Retina (tissue), 1 donor: Measurements from ENCODE around the gene UQCRHL.
A peak's percentile ranks its signal among the peaks of the same experiment; 100 is the strongest.
"Not testable (repeated sequence)": the region's sequence is repeated elsewhere in the genome, so short reads cannot be mapped to it uniquely, and the experiment has no call there.

Source experiments
- DNase-seq: peaks from one replicate; pipeline ENCODE4 v3.0.0-alpha.2; 2016

Gene UQCRHL

GRCh38 chr1:15835205-15835740 is 27.8 kb upstream of the UQCRHL start:
- DNase-seq: peak; percentile 93

DNA sequence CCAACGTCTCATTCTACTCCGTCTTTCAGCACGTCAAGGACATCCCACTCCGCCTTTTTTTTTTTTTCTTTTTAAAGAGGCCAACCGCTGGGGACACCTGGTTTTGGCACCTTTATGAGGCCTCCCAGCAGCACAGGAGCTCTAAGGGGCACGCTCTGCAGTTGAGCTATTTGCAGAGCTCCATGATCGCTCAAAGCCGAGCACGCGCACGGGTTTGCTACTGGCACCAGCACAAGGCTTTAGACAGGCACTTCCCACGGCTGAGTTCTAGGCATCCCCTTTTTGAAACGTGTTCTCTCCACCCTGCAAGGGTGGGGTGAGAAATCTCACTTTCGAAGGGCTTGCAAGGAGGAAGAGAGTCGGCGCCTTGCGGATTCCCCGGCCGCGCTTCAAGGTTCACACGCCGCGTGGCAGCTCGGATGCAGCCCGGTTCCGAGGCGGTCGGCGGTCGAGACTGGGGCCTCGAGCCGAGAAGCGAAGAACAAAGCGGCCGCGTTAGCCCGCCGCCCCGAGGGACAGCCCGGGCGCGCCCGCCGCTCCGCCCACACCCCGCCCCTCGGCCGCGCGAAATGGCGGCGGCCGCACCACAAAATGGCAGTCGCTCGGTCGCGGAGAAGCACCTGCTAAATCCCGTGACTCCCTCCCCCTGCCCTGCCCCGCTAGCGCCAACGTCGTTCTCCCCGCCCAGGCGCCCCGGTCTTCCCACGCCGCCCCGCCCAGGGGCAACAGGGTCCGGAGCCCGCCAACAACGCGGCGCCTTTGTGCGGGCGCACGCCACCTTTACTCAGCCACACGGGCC is 27.2 kb upstream of the UQCRHL start:
- DNase-seq: peak; percentile 97

DNA sequence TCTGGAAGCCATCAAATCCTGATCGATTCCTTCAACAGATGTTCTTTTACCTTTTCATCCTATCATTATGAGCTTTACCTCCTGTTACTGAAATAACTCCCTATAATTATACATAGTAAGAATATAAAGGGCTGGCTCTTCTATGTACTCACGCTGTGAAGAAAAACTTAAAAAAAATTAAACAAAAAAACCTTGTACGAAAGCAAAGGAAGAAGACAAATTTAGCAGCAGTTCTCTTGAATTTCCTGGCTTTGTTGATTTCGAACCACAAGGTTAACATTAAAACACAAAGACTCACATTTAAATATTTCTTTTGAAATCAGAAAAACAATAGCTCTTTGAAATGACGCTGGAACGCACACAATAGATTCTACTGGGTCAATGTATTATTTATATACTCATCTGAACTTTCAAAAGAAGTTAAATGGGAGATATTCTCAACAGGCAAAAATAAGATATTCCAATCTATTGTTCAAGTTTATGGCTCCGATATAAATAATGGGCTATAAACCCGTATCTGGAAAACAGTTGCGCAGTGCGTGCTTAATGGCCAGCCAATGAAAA is 26.5 kb upstream of the UQCRHL start:
- DNase-seq: peak; percentile 22

DNA sequence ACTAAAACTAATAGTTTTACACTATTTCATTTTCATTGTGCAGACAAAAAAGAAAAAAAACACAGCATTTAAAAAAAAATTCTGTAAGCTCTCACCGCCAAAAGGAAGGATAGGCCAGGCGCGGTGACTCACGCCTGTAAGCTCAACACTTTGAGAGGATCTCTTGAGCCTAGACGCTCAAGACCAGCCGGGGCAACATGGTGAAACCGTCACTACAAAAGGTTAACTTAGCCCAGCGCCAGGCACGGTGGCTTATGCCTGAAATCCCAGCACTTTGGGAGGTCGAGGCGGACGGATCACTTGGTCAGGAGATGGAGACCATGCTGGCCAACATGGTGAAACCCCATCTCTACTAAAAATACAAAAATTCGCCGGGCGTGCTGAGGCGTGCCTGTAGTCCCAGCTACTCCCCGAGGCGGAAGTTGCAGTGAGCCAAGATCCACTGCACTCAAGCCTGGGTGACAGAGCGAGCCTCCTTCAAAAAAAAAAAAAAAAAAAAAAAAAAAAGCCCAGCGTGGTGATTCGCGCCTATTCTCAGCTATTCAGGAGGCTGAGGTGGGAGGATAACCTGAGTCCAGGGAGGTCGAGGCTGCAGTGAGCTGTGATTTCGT is 25.7 kb upstream of the UQCRHL start:
- DNase-seq: peak; percentile 32

- DNase-seq: no peak
Observed at GRCh38 chr1:15830258-15830657, 22.8 kb upstream of the UQCRHL start.

DNA sequence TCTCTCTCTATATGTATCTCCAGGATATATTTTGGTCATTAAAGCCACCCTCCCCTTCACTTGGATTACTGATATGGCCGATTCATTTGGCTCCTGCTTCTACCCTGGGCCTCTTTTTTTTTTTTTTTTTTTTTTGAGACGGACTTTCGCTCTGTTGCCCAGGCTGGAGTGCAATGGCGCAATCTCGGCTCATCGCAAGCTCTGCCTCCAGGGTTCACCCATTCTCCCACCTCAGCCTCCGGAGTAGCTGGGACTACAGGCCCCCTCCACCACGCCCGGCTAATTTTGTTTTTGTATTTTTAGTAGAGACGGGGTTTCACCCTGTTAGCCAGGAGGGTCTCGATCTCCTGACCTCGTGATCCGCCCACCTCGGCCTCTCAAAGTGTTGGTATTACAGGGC is 21.5 kb upstream of the UQCRHL start:
- DNase-seq: not testable (repeated sequence)

DNA sequence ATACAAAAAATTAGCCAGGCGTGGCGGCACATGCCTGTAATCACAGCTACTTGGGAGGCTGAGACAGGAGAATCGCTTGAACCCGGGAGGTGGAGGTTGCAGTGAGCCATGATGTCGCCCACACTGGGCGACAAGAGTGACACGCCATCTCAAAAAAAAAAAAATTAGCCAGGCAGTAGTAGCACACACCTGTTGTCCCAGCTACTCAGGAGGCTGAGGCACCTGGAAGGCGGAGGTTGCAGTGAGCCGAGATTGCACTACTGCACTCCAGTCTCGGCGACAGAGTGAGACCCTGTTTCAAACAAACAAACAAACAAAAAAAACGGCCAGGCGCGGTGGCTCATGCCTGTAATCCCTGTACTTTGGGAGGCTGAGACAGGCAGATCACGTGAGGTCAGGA is 20.1 kb upstream of the UQCRHL start:
- not testable (repeated sequence) for DNase-seq

GRCh38 chr1:15826810-15827507 is 19.5 kb upstream of the UQCRHL start:
- DNase-seq: no peak

DNA sequence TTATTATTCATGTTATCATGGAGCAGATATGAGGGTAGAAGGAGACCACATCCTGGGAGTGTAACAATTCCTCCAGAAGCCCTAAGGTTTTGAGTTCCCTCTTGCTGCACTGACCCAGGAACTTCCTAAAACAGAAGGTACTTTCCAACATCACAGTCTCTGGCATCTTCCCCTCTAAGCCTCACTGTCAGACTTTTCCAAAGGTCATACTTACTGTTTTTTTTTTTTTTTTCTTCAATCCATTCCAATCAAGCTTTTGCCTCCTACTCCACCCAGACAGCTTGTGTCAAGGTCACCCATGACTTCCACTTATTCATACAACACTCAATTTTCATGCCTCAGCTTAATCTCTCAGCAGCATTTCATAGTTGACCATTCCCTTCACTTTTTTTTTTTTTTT is 18.4 kb upstream of the UQCRHL start:
- DNase-seq: no peak

DNA sequence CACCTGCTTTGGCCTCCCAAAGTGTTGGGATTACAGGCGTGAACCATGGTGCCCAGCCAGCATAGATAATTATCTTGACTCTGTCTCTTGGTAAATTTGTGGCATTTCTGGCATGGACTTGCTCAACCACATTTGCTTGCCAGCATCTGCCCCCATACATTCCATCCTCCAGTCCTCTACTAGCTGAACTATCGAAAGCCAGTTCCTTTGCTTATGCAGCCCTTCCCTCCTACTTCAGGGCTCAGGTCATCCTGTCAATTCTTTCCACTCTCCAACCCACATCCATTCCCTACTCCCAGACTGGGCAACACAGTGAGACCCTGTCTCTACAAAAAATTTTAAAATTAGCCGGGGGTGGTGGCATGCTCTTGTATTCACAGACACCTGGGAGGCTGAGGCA is 13.0 kb upstream of the UQCRHL start:
- no peak for DNase-seq

GRCh38 chr1:15816674-15817073 is 9.2 kb upstream of the UQCRHL start:
- DNase-seq: no peak

DNA sequence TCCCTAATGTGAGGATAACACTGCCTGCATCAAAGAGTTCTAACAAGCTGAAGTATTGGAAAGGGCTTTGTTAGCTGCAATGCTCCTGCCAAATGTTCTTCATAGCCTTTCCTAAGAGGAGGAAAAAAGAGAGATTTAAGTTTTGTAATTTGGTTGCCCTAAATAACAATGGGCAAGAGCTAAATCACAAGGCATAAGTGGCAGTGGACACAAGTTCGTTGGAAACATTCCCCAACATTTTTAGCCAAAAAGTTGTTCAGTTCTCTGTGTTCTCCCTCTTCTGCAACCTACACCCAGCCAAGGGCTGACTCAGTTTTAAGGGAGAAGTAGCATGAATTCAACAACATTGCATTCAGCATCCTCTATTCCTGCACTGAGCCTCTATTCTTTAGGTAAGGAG is 2.6 kb upstream of the UQCRHL start:
- no peak for DNase-seq

- no peak for DNase-seq
Observed at GRCh38 chr1:15808955-15809354, 1.5 kb upstream of the UQCRHL start.

DNA sequence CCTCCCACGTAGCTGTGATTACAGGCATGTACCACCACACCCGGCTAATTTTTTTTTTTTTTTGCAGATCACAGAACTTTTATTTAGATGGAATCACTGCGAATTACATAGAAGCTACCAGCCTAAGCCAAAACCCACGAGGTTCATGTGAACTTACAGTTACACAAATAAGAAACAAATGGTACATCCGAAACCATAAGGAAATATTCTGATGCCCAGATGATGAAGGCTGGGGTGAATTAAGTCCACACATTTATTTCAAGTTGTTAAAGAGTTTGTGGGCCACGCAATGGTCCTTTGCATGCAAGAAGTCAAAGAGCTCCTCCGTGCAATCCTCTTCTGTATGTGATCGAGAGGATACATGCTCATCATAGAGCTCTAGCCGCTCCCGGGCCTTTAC is 328 bp downstream of the UQCRHL start:
- DNase-seq: no peak

DNA sequence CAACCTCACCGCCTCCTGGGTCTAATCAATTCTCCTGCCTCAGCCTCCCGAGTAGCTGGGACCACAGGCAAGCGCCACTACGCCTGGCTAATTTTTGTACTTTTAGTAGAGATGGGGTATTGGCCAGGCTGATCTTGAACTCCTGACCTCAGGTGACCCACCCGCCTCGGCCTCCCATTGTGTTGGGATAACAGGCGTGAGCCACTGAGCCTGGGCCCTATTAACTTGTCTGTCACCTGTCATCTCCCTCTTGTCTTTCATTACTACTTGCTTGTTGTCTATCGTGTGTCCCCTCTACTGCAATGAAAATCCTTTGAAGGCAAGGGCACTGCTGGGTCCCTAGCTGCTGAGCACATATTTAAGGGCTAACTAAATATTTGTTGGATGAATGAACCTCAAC is 3.4 kb downstream of the UQCRHL start:
- DNase-seq: peak; percentile 13

DNA sequence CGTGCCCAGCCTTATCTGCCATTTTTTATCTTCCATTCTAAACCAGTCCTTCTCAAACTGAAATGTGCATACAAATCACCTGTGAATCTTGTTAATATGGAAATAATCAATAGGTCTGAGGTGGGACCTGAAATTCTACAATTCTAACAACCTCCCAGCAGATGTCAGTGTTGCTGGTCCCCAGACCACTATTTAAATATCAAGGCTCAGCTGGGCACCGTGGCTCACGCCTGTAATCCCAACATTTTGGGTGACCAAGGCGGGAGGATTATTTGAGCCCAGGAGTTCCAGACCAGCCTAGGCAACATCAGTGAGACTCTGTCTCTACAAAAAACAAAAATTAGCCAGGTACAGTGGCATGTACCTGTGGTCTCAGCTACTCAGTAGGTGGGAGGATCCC is 4.1 kb downstream of the UQCRHL start:
- peak; percentile 32 for DNase-seq

- DNase-seq: no peak
Observed at GRCh38 chr1:15802234-15802965, 5.0 kb downstream of the UQCRHL start.

GRCh38 chr1:15799928-15800835 is 7.3 kb downstream of the UQCRHL start:
- DNase-seq: peak; percentile 78

DNA sequence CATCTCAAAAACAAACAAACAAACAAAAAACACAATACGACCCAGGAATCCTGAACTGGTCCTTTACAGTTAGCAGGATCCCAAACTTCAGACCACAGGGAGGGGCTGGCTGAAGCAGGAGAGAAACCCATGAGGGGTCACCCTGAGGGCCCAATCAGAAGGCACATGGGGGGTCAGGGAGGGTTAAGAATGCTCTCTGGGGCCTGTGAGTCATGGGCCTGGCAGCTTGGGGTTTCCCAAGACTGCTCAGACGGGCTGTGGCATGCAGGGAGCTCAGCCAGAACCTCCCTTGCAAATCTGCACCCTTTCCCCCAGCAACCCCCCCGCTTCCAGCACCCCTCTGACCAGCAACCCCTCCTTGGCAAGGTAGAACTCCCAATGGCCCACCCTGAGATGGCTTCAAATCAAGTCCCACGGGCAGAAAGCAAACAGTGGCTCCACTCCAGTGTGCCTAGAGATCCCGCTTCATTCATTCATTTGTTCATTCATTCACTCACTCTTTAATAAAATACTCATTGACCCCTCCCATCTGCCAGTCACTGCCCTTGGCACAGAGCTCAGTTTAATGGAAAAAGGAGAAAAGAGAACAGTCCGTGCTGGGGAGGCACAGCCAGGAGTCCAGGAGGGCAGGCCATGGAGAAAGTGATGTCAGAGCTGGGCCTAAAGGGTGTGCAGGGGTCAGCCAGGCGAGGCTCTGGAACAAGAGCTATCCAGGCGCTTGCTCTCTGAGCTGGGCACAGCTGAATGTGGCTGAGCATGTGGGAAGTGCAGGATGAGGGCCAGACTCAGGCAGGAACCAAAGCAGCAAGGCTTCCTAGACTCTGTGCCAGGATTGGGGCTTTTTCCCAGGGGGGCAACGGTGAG is 8.2 kb downstream of the UQCRHL start:
- DNase-seq: no peak

DNA sequence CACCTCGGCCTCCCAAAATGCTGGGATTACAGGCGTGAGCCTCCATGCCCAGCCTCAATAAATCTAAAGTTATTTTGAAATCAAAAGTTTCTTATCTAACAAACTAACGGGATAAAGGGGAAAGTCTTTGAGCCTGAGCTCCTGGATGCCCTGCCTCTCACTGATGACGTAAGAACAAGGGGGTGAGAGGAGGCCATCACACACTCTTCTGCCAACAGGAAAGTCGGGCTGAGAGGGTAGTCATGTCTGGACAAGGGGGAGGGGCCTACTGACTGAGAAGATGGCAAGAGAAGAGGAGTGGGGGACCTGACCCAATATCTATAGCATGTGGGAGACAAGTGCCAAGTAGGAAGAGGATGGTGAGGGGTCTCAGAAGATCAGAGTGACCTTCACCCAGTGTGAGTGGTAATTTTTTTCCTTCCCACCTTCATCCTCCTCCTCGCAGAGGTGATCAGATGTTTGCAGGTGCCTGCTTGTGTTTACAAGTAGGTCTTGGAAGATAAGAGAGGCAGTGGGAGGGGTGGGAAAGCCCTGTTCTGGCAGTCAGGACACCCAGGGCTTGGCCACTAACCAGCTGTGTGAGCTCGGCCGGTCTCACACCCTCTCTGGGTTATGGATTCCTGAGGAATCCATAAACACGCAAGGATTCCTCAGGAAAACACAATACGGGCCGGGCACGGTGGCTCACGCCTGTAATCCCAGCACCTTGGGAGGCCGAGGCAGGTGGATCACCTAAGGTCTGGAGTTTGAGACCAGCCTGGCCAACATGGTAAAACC is 9.6 kb downstream of the UQCRHL start:
- no peak for DNase-seq
